ENCODE data around the gene RAB31. TPM values are rescaled to one million over a fixed set of nuclear protein-coding genes. Genes with fewer than 3 reads are reported as not detected.

RAB31 gene
- total RNA-seq, 4 donors from 2014 or later = 24.5 to 91.6 (median 70.2) TPM

- TF ChIP-seq, protein P1, sequence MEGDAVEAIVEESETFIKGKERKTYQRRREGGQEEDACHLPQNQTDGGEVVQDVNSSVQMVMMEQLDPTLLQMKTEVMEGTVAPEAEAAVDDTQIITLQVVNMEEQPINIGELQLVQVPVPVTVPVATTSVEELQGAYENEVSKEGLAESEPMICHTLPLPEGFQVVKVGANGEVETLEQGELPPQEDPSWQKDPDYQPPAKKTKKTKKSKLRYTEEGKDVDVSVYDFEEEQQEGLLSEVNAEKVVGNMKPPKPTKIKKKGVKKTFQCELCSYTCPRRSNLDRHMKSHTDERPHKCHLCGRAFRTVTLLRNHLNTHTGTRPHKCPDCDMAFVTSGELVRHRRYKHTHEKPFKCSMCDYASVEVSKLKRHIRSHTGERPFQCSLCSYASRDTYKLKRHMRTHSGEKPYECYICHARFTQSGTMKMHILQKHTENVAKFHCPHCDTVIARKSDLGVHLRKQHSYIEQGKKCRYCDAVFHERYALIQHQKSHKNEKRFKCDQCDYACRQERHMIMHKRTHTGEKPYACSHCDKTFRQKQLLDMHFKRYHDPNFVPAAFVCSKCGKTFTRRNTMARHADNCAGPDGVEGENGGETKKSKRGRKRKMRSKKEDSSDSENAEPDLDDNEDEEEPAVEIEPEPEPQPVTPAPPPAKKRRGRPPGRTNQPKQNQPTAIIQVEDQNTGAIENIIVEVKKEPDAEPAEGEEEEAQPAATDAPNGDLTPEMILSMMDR (IDR thresholded peaks at IDR 0.05; ENCODE audit: low read depth) = no peak
Observed at GRCh38 chr18:9775178-9775577, 67.1 kb downstream of the RAB31 start.

DNA sequence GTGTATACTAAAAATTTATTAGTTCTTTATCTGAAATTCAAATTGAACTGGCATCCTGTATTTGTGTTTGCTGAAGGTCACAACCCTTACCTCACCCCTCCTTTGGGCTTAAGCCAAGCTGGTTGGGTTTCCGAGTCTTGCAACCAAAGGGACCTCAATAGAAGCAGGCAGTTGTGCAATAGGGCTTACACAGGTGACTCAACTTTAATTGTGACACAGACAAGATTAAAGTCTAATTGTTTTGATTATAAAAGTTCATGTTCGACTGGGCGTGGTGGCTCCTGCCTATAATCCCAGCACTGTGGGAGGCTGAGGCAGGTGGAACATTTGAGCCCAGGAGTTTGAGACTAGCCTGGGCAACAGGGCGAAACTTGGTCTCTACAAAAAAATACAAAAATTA lies 71.5 kb downstream of the RAB31 start:
- TF ChIP-seq, protein P1 (IDR thresholded peaks at IDR 0.05; ENCODE audit: low read depth) = no peak

DNA sequence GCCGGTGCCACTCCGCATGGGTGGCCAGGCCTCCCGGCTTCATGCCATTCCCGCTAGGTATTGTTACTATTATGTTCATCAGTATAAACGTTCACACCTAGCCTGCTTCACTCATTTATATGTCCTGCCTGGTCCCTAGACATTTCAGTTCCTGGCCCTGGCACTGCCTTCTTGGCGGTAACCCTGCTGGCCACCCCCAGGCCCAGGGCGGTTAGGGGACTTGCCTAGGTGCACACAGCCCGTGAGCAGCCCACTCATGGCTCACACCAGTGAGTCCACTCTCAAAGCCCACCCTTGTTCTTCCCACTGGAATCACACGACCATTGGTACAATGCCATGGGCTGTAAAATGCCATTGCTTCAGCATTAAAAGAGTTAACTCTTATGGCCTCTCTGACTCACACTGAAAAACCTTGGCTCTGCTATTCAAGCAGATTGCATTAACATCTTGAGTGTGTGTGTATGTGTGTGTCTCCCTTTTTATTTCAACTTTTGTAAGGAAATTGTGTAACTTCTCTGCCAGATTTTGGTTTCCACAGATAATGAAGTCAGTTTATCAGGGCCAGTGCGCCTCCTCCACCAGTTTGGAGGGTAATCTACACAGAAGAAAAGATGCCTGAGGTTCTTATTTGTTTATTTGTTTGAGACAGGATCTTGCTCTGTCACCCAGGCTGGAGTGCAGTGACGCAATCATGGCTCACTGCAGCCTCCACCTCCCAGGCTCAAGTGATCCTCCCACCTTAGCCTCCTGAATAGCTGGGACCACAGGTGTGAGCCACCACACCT lies 74.2 kb downstream of the RAB31 start:
- TF ChIP-seq, protein P1 (IDR thresholded peaks at IDR 0.05; ENCODE audit: low read depth) = no peak

DNA sequence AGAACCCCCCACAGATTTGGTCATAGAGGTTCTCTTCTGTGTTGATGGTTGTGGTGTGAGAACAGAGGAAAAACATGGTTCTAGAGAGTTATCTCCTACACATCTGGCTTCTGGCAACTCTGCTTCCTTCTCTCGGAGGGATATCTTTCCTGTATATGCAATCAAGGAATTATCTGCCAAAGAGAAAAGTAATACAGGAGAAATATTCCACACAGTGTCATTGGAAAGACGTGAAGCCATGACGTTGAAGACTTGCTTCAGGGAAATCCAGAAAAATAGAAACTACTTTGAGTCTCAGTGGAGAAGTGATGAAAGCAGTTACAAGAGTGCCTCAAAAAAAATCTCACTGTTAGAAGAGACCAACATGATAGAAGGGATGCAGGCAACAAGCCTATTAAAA lies 78.5 kb downstream of the RAB31 start:
- TF ChIP-seq, protein P1 (IDR thresholded peaks at IDR 0.05; ENCODE audit: low read depth) = no peak

DNA sequence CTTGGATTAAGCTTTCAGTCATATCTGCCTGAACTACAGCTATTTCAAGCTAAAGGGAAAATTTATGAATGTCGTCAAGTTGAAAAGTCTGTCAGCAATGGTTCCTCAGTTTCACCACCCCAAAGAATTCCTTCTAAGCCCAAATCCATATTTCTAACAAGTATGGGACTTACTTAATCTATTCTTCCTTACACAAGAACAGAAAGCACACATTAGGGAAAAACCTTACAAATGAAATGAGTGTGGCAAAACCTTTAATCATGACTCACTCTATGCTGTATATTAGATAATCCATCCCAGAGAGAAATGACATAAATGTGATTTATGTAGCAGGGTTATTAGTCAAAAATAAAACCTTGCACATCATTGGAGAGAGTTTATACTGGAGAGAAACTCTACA lies 78.9 kb downstream of the RAB31 start:
- TF ChIP-seq, protein P1 (IDR thresholded peaks at IDR 0.05; ENCODE audit: low read depth) = no peak

DNA sequence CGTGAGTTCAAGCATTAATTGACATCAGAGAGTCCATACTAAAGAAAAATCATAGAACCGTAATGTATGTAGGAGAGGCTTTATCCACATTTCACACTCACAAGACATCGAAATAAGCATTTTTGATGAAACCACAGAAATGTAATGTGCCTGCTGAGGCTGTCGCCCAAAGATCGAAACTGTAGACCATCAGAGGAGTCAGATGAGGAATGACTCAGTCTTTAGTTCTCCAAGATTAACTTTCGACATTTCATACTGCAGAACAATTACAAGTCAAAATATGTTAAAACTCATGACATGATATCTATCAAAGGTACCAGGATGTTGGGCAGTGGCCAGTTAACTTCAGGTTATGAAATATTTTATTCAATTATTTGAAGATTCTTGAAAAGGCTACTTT lies 79.6 kb downstream of the RAB31 start:
- TF ChIP-seq, protein P1 (IDR thresholded peaks at IDR 0.05; ENCODE audit: low read depth) = no peak

GRCh38 chr18:9788140-9788539 lies 80.0 kb downstream of the RAB31 start:
- TF ChIP-seq, protein P1 (IDR thresholded peaks at IDR 0.05; ENCODE audit: low read depth) = no peak
